GM12878 (cell line): ENCODE data around the gene TPRG1. TPM values are rescaled to one million over a fixed set of nuclear protein-coding genes. Genes with fewer than 3 reads are reported as not detected.

Experiments used
- ATAC-seq: fragments of 200-7000 bp; cut with Tn5 transposase; 3 replicates; pipeline ENCODE4 v1.9.1; 2020; ENCODE audit warnings: mild to moderate bottlenecking, moderate library complexity
- BruUV-seq: library from RNA; stranded (reverse); fragments of 400-500 nt; replicated peaks from 2 replicates; lab custom pipeline; 2021; lab: Mats Ljungman, UMichigan
- CTCF ChIA-PET: fragments of 300-600 bp; sonication (Branson Sonifier 250); formaldehyde crosslinking; extraction: SDS; loops from one replicate; lab custom pipeline; 2021; ENCODE audit warnings: inconsistent platforms; lab: Yijun Ruan, JAX
- POLR2A ChIA-PET: fragments of 350-600 bp; formaldehyde crosslinking; extraction: SDS; loops from one replicate; lab custom pipeline; 2021; ENCODE audit warnings: inconsistent platforms; lab: Charles Lee
- RAD21 ChIA-PET: fragments of 300-600 bp; sonication (Branson Sonifier 250); formaldehyde crosslinking; loops from one replicate; lab custom pipeline; 2023; ENCODE audit warnings: antibody characterized with exemption; ENCODE audit not compliant: unreplicated experiment; lab: Charles Lee
- SMC1A ChIA-PET: fragments of 300-600 bp; sonication (Branson Sonifier 250); formaldehyde crosslinking; loops from one replicate; lab custom pipeline; 2023; ENCODE audit not compliant: unreplicated experiment, uncharacterized antibody; lab: Charles Lee
- DNase-seq: peaks from one replicate; pipeline ENCODE4 v3.0.0-alpha.2; 2011; ENCODE audit warnings: low read depth, low spot score
- FAIRE-seq: peaks from 3 replicates; lab custom pipeline; 2011; peaks lifted over from hg19 to GRCh38; lab: Jason Lieb, UNC
- H2AFZ ChIP-seq: 2 replicates; pipeline ENCODE4 v1.6.0; 2011; ENCODE audit warnings: low read depth, low read length, control low read depth; ENCODE audit not compliant: control insufficient read depth
- H3K27ac ChIP-seq: 2 replicates; pipeline ENCODE4 v1.5.1; 2011; ENCODE audit warnings: control low read depth; ENCODE audit not compliant: control insufficient read depth, insufficient read depth
- H3K27me3 ChIP-seq, 2 experiments: replicated peaks in 1 of 2; 2 replicates each; pipeline versions ENCODE4 v1.6.0 to v1.6.1; 2011; ENCODE audit warnings: low read length in 1 of 2; ENCODE audit not compliant: control insufficient read depth in 2 of 2, insufficient read depth in 2 of 2
- H3K36me3 ChIP-seq, 2 experiments: 2 replicates each; pipeline ENCODE4 v1.5.1; 2011; ENCODE audit warnings: low read length in 1 of 2; ENCODE audit not compliant: control insufficient read depth in 2 of 2, insufficient read depth in 2 of 2
- H3K4me1 ChIP-seq: 2 replicates; pipeline ENCODE4 v1.6.1; 2011; ENCODE audit warnings: mild to moderate bottlenecking, low read length, moderate library complexity, mixed read lengths; ENCODE audit not compliant: control insufficient read depth, insufficient read depth
- H3K4me2 ChIP-seq: 2 replicates; pipeline ENCODE4 v1.6.0; 2011; ENCODE audit warnings: control low read depth; ENCODE audit not compliant: control insufficient read depth, insufficient read depth
- H3K4me3 ChIP-seq: fragments of 200-600 bp; sonication (generic); 2 replicates; pipeline ENCODE4 v1.5.1; 2016
- H3K79me2 ChIP-seq: 2 replicates; pipeline ENCODE4 v1.6.0; 2011; ENCODE audit warnings: low read length; ENCODE audit not compliant: control insufficient read depth, insufficient read depth
- H3K9ac ChIP-seq: 2 replicates; pipeline ENCODE4 v1.8.0; 2011; ENCODE audit warnings: low read length, control low read depth, mixed read lengths; ENCODE audit not compliant: control insufficient read depth, insufficient read depth
- H3K9me3 ChIP-seq: replicated peaks from 3 replicates; pipeline ENCODE4 v1.5.1; 2011; ENCODE audit warnings: mild to moderate bottlenecking, low read length; ENCODE audit not compliant: control insufficient read depth, insufficient read depth
- H4K20me1 ChIP-seq: 2 replicates; pipeline ENCODE4 v1.6.0; 2011; ENCODE audit not compliant: control insufficient read depth, insufficient read depth
- CREB1 ChIP-seq: IDR thresholded peaks from 2 replicates; pipeline ENCODE4 v1.6.1; 2012; ENCODE audit warnings: low read depth, mild to moderate bottlenecking, inconsistent platforms
- WGBS: methylation state at CpG from one replicate; pipeline ENCODE4 v1.1.6; 2016; ENCODE audit warnings: low lambda C conversion rate; ENCODE audit not compliant: insufficient replicate concordance, insufficient coverage; ENCODE audit errors: missing lambda C conversion rate; 5-methylcytosine and 5-hydroxymethylcytosine counted together
- in situ Hi-C: fragments of 300-500 bp; cut with MboI; formaldehyde crosslinking; loops from 9 replicates; pipeline ENCODE4 v1.14.3; 2018; ENCODE audit warnings: mixed read lengths
- intact Hi-C: fragments of 100-400 bp; cut with micrococcal nuclease; formaldehyde crosslinking; loops from one replicate; pipeline ENCODE4 v1.14.2; 2022; ENCODE audit not compliant: unreplicated experiment
- polyA plus RNA-seq, 11 experiments: library from polyadenylated mRNA; depleted of rRNA in 4 of 11; unstranded in 6 of 11; stranded (reverse) in 5 of 11; fragments of >200 nt; fragmentation: Nextera tagmentation in 4 of 11; fragmentation: Illumina TruSeq in 1 of 11; extraction: Ambion mirVana in 4 of 11; extraction: Trizol in 1 of 11; gene quantifications; 1 replicate in 1 of 11; 2 replicates in 10 of 11; pipeline versions ENCODE4 v1.2.1 to v1.2.3, GENCODE V29; 2011 to 2016; ENCODE audit warnings: inconsistent platforms in 2 of 11, missing spikeins in 2 of 11, low read depth in 1 of 11
- total RNA-seq, 4 experiments: library from RNA; depleted of rRNA in 3 of 4; stranded (reverse); fragments of >200 nt in 3 of 4; fragmentation: Illumina TruSeq in 1 of 4; extraction: Trizol in 1 of 4; gene quantifications; 2 replicates each; pipeline versions ENCODE4 v1.2.1 to v1.2.3, GENCODE V29; 2013 to 2021
- TF ChIP-seq, protein P1 (sequence below): fragments of 150-350 bp; IDR thresholded peaks from 2 replicates; pipeline ENCODE4 v1.6.1; 2014; ENCODE audit warnings: mild to moderate bottlenecking, low read depth, low read length

Gene TPRG1
- total and polyA plus RNA-seq, 10 of the 15 experiments (the other 5 are each of a cell fraction or from before 2014, with no cell fraction given) = 0.26 to 30.7 (median 3.6) TPM

GRCh38 chr3:189289251-189289650 is 117.5 kb downstream of the TPRG1 start:
- Histone ChIP-seq H4K20me1 (no peaks in the 10 kb centered on the region), H3K36me3 (no peaks in the 10 kb centered on the region), H3K4me3 (peak overlapping the region; percentile 60), H3K4me2 (peak overlapping the region; percentile 70), H3K79me2 (no peaks in the 10 kb centered on the region), H3K27me3 (peaks cover 0 to 2% of the 10 kb centered on the region in 2 experiments; a peak in 1 of 4 replicates), H3K27ac (peak overlapping the region; percentile 72), H3K9me3 (no peaks in the 10 kb centered on the region), H3K9ac (peak overlapping the region; percentile 54), H2AFZ (no peak overlapping the region), H3K4me1 (peaks cover 31% of the 10 kb centered on the region)
- no TSS peak for BruUV-seq
- SMC1A ChIA-PET = interaction anchor here (0.9 to 2.4 kb wide), 8 partner anchors 10 to 659 kb away, joined by 3 to 12 read pairs (median 8); no protein-coding TSS in a partner anchor
- 0 out of 2 replicates have a peak, but pooled peaks have one; percentile 6 for TF ChIP-seq CREB1
- TF ChIP-seq, protein P1, sequence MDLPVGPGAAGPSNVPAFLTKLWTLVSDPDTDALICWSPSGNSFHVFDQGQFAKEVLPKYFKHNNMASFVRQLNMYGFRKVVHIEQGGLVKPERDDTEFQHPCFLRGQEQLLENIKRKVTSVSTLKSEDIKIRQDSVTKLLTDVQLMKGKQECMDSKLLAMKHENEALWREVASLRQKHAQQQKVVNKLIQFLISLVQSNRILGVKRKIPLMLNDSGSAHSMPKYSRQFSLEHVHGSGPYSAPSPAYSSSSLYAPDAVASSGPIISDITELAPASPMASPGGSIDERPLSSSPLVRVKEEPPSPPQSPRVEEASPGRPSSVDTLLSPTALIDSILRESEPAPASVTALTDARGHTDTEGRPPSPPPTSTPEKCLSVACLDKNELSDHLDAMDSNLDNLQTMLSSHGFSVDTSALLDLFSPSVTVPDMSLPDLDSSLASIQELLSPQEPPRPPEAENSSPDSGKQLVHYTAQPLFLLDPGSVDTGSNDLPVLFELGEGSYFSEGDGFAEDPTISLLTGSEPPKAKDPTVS = no peak
- RAD21 ChIA-PET = interaction anchor here (1.2 to 2.0 kb wide), 6 partner anchors 13 to 659 kb away, joined by 3 to 7 read pairs (median 5); no protein-coding TSS in a partner anchor
- WGBS = 0% methylated on average over 2 of the region's 2 CpGs
- in situ Hi-C loops (no loop called here), intact Hi-C loops (loop anchor here (5.0 kb wide), 2 partner anchors 48 to 103 kb away; no protein-coding TSS in a partner anchor)
- no peak for DNase-seq
- ATAC-seq = peak; percentile 44
- POLR2A ChIA-PET = no interaction called here
- CTCF ChIA-PET = interaction anchor here (0.9 to 1.5 kb wide), 5 partner anchors 12 to 659 kb away, joined by 3 to 6 read pairs (median 3); no protein-coding TSS in a partner anchor
- peak; percentile 92 for FAIRE-seq
